GM12873 (cell line): ENCODE measurements around the gene KIDINS220.

ENCODE experiments used
- TF ChIP-seq, protein P1 (sequence below): IDR thresholded peaks from 2 replicates; pipeline ENCODE4 v1.5.1; 2012; ENCODE audit warnings: low read depth, mild to moderate bottlenecking, moderate library complexity, low read length, control low read depth; ENCODE audit not compliant: insufficient read depth; ENCODE audit errors: missing control alignments

KIDINS220 gene

GRCh38 chr2:8803658-8804379 is 33.6 kb downstream of the KIDINS220 start:
- TF ChIP-seq, protein P1, sequence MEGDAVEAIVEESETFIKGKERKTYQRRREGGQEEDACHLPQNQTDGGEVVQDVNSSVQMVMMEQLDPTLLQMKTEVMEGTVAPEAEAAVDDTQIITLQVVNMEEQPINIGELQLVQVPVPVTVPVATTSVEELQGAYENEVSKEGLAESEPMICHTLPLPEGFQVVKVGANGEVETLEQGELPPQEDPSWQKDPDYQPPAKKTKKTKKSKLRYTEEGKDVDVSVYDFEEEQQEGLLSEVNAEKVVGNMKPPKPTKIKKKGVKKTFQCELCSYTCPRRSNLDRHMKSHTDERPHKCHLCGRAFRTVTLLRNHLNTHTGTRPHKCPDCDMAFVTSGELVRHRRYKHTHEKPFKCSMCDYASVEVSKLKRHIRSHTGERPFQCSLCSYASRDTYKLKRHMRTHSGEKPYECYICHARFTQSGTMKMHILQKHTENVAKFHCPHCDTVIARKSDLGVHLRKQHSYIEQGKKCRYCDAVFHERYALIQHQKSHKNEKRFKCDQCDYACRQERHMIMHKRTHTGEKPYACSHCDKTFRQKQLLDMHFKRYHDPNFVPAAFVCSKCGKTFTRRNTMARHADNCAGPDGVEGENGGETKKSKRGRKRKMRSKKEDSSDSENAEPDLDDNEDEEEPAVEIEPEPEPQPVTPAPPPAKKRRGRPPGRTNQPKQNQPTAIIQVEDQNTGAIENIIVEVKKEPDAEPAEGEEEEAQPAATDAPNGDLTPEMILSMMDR: peak; percentile 3

DNA sequence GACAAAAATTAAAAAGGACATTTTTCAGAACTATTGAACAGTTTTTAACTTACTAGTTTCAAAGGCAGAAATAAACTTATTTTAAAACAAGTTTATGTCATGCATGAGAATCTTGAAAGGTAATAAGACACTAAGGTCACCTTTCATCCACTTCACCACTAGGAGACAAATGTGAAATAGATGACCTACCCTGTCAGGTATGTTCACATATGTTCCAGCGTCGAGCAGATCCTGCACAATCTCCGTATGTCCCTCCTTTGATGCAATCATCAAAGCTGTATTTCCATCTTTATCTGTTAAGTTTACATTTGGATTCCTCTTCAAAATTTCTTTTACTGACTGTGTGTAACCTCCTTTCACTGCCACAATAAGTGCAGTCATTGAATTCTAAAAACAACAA is 34.7 kb downstream of the KIDINS220 start:
- TF ChIP-seq, protein P1: no peak

DNA sequence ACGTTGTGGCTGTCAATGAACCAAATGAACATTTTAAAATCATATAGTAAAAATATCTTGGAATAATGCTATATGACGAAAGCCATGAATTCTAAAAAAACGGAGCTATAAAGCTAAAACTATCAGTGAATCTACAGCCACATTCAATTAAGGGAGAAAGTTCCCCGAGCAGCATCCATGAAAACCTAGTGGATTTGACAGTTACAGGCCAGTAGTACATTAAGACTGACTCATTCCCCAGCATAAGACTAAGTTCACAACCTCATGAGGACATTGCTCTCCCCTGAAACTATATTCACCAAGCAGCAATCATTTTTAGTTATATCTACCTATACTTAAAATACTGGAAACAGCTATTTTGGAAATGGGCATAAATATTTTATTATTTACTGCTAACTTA is 36.6 kb downstream of the KIDINS220 start:
- TF ChIP-seq, protein P1: no peak

DNA sequence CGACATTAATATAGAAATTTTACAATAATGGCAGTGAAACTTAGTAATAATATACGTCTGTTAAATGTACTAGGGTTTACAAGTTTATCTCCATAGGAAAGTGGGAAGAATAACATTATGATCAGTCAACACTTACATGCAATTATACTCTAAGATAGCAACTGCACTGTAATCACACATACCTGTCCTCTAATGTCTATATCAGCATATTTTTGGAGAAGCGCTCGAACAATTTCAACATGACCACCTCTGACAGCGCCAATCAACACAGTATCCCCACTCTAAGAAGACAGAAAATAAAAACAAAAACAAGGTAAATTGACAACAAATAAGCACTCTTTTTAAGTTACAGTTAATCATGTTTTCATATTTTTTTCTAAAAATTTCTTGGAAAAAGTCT is 37.2 kb downstream of the KIDINS220 start:
- TF ChIP-seq, protein P1: no peak

DNA sequence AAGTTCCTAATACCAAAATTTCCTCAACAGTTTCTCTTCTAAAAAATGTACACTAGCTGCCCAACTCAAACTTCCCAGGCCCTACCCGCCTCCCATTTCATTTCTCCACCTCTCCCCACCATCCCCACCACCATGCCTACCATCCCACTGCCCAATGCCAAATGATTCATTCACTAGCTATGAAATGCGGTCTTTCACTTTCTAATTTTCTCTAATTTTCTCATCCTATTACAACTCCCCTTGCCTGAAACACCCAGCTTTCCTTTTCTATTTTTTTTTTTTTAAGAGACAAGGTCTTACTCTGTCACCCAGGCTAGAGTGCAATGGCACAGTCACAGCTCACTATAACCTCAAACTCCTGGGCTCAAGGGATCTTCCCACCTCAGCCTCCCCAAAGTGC is 38.4 kb downstream of the KIDINS220 start:
- TF ChIP-seq, protein P1: no peak

GRCh38 chr2:8798393-8798792 is 39.0 kb downstream of the KIDINS220 start:
- TF ChIP-seq, protein P1: no peak

GRCh38 chr2:8797682-8798081 is 39.7 kb downstream of the KIDINS220 start:
- TF ChIP-seq, protein P1: no peak
